Measurements from ENCODE around the gene IDS. TPM values are rescaled to one million over a fixed set of nuclear protein-coding genes. Genes with fewer than 3 reads are reported as not detected.
A peak's percentile ranks its signal among the peaks of the same experiment; 100 is the strongest.

IDS gene
- total RNA-seq, 4 donors from 2014 or later = 42.7 to 117 (median 83.7) TPM

GRCh38 chrX:149515954-149516602, 11.0 kb upstream of the IDS start:
- Histone ChIP-seq H3K4me1 (no peaks in the 10 kb centered on the region), H3K4me3 (no peak overlapping the region), H3K27ac (no peak overlapping the region), H3K9me3 (no peaks in the 10 kb centered on the region), H3K27me3 (no peaks in the 10 kb centered on the region), H3K36me3 (no peaks in the 10 kb centered on the region)
- intact Hi-C loops (cut with DNase I; ENCODE audit: low total_unique reads) = no loop called here
- no peak for DNase-seq
- no peak for TF ChIP-seq POLR2A (IDR thresholded peaks at IDR 0.05)
- no peak for TF ChIP-seq CTCF (IDR thresholded peaks at IDR 0.05)

GRCh38 chrX:149513825-149514428, 8.8 kb upstream of the IDS start:
- Histone ChIP-seq H3K27me3 (no peaks in the 10 kb centered on the region), H3K9me3 (no peaks in the 10 kb centered on the region), H3K27ac (no peak overlapping the region), H3K4me3 (no peak overlapping the region), H3K4me1 (no peaks in the 10 kb centered on the region), H3K36me3 (no peaks in the 10 kb centered on the region)
- DNase-seq = no peak
- intact Hi-C loops (cut with DNase I; ENCODE audit: low total_unique reads) = no loop called here
- TF ChIP-seq CTCF (IDR thresholded peaks at IDR 0.05) (no peak), POLR2A (IDR thresholded peaks at IDR 0.05) (no peak)

DNA sequence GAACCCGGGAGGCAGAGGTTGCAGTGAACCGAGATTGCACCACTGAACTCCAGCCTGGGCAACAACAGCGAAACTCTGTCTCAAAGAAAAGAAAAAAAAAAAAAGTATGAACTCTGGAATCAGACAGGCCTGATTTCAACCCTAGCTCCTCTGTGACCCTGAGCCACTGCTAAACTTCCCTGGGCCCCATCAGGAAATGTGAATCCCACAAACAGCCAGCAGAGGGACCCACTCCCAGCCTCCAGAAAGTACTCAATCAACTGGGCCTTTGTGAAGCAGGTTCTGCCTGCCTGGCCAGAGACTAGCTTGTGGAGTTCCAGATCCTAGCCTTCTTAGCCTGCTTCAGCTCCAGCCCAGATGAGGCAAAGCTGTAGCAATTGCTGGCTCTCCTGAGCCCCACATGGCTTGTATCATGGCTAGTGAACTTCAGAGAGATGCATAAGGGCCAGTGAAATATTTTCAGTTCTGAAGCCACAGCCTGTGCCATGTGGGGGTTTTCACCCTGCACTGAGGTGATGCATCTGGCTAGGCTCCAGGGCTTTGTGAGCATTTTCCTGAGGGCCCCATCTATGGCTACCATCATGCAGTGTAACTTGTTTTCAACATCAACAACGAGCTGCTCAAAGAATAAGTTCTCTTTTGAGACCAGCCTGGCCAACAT, 7.2 kb upstream of the IDS start:
- Histone ChIP-seq H3K4me3 (no peak overlapping the region), H3K36me3 (no peaks in the 10 kb centered on the region), H3K27me3 (no peaks in the 10 kb centered on the region), H3K4me1 (no peaks in the 10 kb centered on the region), H3K27ac (no peak overlapping the region), H3K9me3 (no peaks in the 10 kb centered on the region)
- intact Hi-C loops (cut with DNase I; ENCODE audit: low total_unique reads) = no loop called here
- TF ChIP-seq POLR2A (IDR thresholded peaks at IDR 0.05) = no peak
- TF ChIP-seq CTCF (IDR thresholded peaks at IDR 0.05) = peak; percentile 20 to 39 (median 28)
- peak; percentile 21 to 27 for DNase-seq

- intact Hi-C loops (cut with DNase I; ENCODE audit: low total_unique reads) = no loop called here
- Histone ChIP-seq H3K36me3 (no peaks in the 10 kb centered on the region), H3K27ac (no peak overlapping the region), H3K9me3 (no peaks in the 10 kb centered on the region), H3K27me3 (no peaks in the 10 kb centered on the region), H3K4me1 (no peaks in the 10 kb centered on the region), H3K4me3 (no peak overlapping the region)
- no peak for DNase-seq
- TF ChIP-seq CTCF (IDR thresholded peaks at IDR 0.05) (no peak), POLR2A (IDR thresholded peaks at IDR 0.05) (no peak)
These were observed 6.0 kb upstream of the IDS start for GRCh38 chrX:149511081-149511480.

- no peak overlapping the region for H3K27ac ChIP-seq
- no peaks in the 10 kb centered on the region for H3K27me3 ChIP-seq
- DNase-seq = no peak
- TF ChIP-seq CTCF (IDR thresholded peaks at IDR 0.05) (no peak), POLR2A (IDR thresholded peaks at IDR 0.05) (no peak)
- no peaks in the 10 kb centered on the region for H3K4me1 ChIP-seq
- H3K9me3 ChIP-seq = no peaks in the 10 kb centered on the region
- H3K36me3 ChIP-seq = no peaks in the 10 kb centered on the region
- intact Hi-C loops (cut with DNase I; ENCODE audit: low total_unique reads) = no loop called here
- no peak overlapping the region for H3K4me3 ChIP-seq
These were observed 5.3 kb upstream of the IDS start for GRCh38 chrX:149510386-149510785.
